Activated CD8-positive, alpha-beta memory T cell treated with anti-CD3 and anti-CD28 coated beads, Interleukin-2, amount 50 U/mL, for 4 hours (primary cell): ENCODE measurements around the gene CETN3.
"Not testable (repeated sequence)": the region's sequence is repeated elsewhere in the genome, so short reads cannot be mapped to it uniquely, and the experiment has no call there.

ENCODE experiments used
- DNase-seq: peaks from one replicate; pipeline ENCODE4 v3.0.0-alpha.2; 2020

Gene CETN3

GRCh38 chr5:90381213-90381929, 28.2 kb downstream of the CETN3 start:
- no peak for DNase-seq

DNA sequence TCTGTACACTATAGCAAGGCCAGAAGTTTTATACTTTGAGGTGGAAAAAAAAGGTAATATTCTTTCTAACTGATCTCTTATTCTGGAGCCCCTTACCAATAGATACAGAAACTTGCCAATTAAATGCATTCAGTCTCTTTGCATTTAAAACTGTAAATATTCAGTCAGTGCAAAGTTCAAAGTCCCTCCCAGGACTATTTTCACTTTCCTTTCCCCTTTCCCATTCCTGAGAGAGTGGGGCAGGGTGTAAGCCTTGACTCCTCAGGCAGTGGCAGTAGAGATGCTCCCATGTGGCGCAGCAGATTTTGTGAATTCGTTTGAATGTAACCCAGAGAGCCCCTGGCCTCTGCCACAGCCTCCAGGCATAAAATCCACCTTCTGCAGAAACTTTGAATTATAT, 29.9 kb downstream of the CETN3 start:
- no peak for DNase-seq

DNA sequence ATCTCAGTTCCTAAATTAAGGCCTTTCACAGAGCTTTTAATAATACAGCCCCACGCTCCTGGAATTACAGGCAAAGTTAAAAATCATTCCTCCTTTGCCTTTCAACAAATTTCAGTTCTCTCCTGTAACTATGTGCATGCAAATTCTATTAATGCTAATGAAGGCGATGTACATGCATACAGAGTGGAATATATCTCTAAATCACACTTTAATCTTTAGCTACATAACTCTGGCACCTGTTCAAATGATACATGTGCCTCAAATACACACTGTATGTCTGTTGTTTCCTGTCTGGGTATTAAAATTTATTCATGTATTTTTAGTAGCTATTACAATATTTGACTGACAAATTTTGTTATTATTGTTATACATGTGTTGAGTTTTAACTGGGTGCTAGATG, 30.8 kb downstream of the CETN3 start:
- no peak for DNase-seq

GRCh38 chr5:90371269-90371668, 38.3 kb downstream of the CETN3 start:
- not testable (repeated sequence) for DNase-seq

DNA sequence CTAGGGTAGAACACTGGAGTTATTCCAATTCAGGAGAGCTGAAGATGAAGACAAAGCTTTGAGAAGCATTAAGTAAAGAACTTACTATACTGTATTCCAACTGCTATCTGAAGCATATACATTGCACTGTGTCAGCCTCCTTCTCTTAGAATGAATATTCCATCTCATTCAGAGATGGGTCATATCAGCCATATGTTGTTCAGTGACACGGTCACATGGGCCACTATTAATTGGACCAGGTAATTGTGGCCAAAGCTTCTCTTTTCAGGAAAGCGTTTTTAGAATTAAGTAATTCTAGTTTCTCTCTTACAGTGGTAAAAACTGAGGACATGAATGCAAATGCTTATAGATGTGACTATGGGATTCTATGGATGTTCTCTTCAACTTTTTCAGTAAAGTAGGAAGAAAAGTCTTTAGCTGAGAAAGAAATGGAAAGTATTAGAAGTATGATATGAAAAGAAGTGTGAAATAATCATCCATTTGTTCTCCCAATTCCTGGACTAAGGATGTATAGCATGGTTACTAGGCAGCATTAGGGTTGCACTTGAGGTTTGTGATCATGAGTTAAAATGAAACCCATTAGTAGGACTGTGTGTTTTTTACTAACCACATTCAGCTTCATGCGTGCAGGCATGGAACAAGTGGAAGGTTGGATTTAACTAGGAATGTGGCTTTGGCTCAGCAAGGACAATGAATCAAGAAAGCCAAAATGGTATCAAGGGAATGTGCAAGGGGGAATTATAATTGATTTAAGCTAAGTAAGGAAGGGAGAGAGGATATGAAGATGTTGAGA, 40.9 kb downstream of the CETN3 start:
- DNase-seq = no peak

DNA sequence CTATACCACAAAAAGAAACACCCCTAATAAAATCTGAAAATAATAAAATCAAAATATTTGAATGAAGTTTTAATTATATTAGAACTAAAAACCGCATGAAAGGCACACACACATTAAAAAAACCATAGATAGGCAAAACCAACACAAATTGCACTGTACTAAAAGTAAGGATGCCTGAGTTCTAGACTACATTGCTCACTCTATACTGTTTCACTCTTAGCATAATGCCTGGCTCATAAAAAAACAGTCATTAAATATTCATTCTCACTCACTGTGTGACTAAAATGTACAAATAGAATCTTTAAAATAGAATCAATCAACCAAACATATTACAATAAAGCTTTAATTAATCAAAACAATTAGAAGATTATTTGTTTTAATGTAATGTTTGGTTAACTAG, 41.7 kb downstream of the CETN3 start:
- DNase-seq = no peak

DNA sequence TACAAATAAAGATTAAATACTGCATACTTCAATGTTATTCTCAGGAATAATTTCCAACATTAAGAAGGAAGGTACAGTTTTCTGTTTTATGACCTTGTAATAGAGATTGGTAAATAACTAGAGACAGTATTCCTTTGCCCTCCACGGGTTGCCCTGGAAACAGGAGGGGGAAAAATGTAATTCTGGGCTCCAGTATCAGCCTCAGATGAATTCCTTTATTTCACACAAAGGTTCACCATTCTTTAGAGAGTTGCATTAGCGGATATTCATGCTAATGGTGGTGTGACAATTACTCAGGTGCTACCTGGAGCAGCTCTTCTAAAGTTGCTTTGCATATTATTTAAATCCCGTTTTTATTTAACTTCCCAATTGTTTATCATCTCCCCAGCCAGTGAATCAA, 42.6 kb downstream of the CETN3 start:
- DNase-seq = no peak

GRCh38 chr5:90365328-90365727, 44.2 kb downstream of the CETN3 start:
- no peak for DNase-seq

GRCh38 chr5:90359073-90359920, 50.3 kb downstream of the CETN3 start:
- DNase-seq = no peak

DNA sequence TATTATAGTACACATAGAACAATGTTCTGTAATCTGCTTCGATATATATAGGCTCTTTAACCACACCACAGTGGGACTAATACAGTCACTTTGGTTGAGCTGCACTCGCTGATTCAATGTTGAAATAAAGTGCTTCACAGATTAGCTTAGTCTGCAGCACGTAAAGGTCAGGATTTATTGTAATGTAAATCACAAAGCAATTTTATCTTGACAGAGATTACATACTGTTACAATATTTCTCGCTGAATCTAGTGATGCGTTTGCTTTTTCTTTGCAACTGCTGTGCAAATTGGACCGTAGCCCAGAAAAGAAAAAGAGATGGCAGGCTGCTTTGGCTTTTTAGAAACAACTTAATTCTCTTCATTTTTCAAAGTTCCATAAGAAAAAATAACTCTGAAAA, 52.9 kb downstream of the CETN3 start:
- DNase-seq = no peak

GRCh38 chr5:90356176-90356575, 53.4 kb downstream of the CETN3 start:
- no peak for DNase-seq

- DNase-seq = no peak
Measured at GRCh38 chr5:90355635-90356034, 53.9 kb downstream of the CETN3 start.

DNA sequence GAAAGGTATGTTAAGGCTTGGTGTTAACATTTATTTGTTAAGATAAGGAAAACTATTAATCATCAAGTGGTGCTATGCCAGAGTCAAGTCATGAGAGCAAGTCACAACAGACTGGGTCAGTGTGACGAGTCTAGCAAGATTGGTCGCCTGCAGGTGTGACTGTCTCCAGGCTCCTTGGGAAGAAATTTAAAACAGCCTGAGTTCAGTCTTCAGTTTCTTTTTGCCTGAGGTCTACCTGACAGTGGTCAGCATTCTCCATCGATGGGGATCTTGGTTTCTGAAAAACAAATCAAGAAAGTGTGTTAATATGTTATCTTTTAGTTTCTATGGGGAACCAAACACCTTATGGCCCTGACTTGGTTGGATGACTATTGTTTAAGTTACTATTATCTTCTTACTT, 56.3 kb downstream of the CETN3 start:
- DNase-seq = no peak

GRCh38 chr5:90351101-90351500, 58.5 kb downstream of the CETN3 start:
- DNase-seq = no peak

- DNase-seq = no peak
Measured at GRCh38 chr5:90347462-90347861, 62.1 kb downstream of the CETN3 start.

GRCh38 chr5:90345684-90346083, 63.9 kb downstream of the CETN3 start:
- no peak for DNase-seq

DNA sequence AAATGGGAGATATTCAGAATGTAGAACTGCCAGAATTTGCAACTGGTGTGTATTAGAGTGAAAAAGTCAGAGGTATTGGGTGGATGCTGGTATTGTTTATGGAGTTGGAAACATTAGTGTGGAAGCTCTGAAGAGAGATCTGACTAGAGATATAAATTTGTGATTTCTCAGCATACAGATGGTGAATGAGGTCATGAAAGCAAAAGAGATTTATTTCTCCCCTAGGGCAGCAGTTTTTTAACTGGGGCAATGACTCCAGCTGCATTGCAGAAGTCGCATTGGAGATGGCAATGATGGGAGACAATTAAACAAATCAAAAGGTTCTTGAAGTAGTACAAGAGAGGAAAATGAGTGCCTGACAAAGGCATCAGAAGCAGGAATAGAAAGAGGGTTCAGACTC, 64.9 kb downstream of the CETN3 start:
- no peak for DNase-seq

- not testable (repeated sequence) for DNase-seq
Measured at GRCh38 chr5:90343731-90344130, 65.8 kb downstream of the CETN3 start.

DNA sequence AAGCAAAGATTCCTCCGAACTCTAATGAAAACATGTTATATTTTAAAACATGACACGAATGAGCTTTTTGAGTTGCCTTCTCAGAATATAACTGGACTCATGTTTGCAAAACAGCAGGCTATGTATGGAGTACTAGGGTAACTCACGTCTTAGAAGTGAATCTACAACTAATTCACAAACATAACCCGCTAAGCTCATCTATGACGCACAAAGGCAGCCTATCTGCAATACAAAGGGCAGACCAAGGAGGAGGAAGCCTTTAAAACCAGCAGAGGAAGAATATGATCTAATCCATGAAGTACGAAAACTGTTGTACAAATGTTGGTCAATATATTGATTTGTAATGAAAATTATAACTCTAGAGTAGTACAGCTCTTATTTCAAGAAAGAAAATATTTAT, 67.0 kb downstream of the CETN3 start:
- DNase-seq = no peak
